Choroid plexus epithelial cell (primary cell): ENCODE measurements around the gene CELF2.
A peak's percentile ranks its signal among the peaks of the same experiment; 100 is the strongest.

Experiments
- DNase-seq: peaks from one replicate; pipeline ENCODE4 v3.0.0-alpha.2; 2010; ENCODE audit warnings: low read depth
- H3K4me3 ChIP-seq: 2 replicates; pipeline ENCODE4 v1.5.1; 2011; ENCODE audit warnings: low read depth, mild to moderate bottlenecking, control low read depth, low read length, moderate library complexity
- CTCF ChIP-seq: conservative IDR thresholded peaks from 2 replicates; pipeline ENCODE4 v1.5.1; 2011; ENCODE audit warnings: low read depth, mild to moderate bottlenecking, control low read depth, inconsistent platforms, low read length, moderate library complexity

CELF2 gene

GRCh38 chr10:11270135-11270857 is 252.6 kb downstream of the CELF2 start:
- H3K4me3 ChIP-seq: no peak overlapping the region
- peak; percentile 81 for DNase-seq
- peak; percentile 97 for TF ChIP-seq CTCF

- DNase-seq: no peak
- TF ChIP-seq CTCF: no peak
- H3K4me3 ChIP-seq: no peak overlapping the region
Observed at GRCh38 chr10:11270858-11271179, 253.1 kb downstream of the CELF2 start.

- no peak for TF ChIP-seq CTCF
- H3K4me3 ChIP-seq: no peak overlapping the region
- no peak for DNase-seq
Observed at GRCh38 chr10:11272915-11273389, 255.3 kb downstream of the CELF2 start.

- no peak for TF ChIP-seq CTCF
- DNase-seq: no peak
- H3K4me3 ChIP-seq: no peak overlapping the region
Observed at GRCh38 chr10:11274452-11274851, 256.8 kb downstream of the CELF2 start.

GRCh38 chr10:11275651-11276050 is 258.0 kb downstream of the CELF2 start:
- no peak for TF ChIP-seq CTCF
- no peak overlapping the region for H3K4me3 ChIP-seq
- DNase-seq: no peak

GRCh38 chr10:11276449-11276990 is 258.8 kb downstream of the CELF2 start:
- H3K4me3 ChIP-seq: no peak overlapping the region
- TF ChIP-seq CTCF: no peak
- DNase-seq: no peak

- no peak overlapping the region for H3K4me3 ChIP-seq
- TF ChIP-seq CTCF: no peak
- DNase-seq: no peak
Observed at GRCh38 chr10:11279314-11279713, 261.6 kb downstream of the CELF2 start.
